Spleen (tissue), 7 donors: ENCODE measurements around the gene PMF1.
"Not testable (repeated sequence)": the region's sequence is repeated elsewhere in the genome, so short reads cannot be mapped to it uniquely, and the experiment has no call there.

Source experiments
- CTCF ChIP-seq, 11 experiments: fragments of 200-600 bp in 7 of 11; fragments of 450-650 bp in 4 of 11; sonication (generic) in 4 of 11; IDR thresholded peaks in 8 of 11; conservative IDR thresholded peaks in 3 of 11; 1 replicate in 7 of 11; 2 replicates in 4 of 11; pipeline versions ENCODE4 v1.4.0 to v1.8.0; 2016 to 2021; ENCODE audit warnings: antibody characterized with exemption in 11 of 11, inconsistent platforms in 4 of 11, mild to moderate bottlenecking in 1 of 11
- POLR2AphosphoS5 ChIP-seq, 3 donors: sonication (generic); formaldehyde crosslinking; IDR thresholded peaks; one replicate each; pipeline ENCODE4 v1.5.1; 2017; ENCODE audit warnings: antibody characterized with exemption in 3 of 3
- donor health status: DM: no; HTN: no; CAD: no; lungs with moderate emphysema.
- donor health status: DM: no; HTN: no; CAD: no.
- donor health status: DM: no; HTN: no; CAD: no.

- not testable (repeated sequence) for TF ChIP-seq POLR2AphosphoS5 (IDR thresholded peaks at IDR 0.05); CTCF (IDR thresholded peaks at IDR 0.05 in 8 of 11, conservative IDR thresholded peaks at IDR 0.05 in 3 of 11)
These were observed 31.3 kb upstream of the PMF1 start for GRCh38 chr1:156181391-156181924.
